Renal pelvis (tissue), 4 donors: ENCODE data around the gene CPED1. TPM values are rescaled to one million over a fixed set of nuclear protein-coding genes. Genes with fewer than 3 reads are reported as not detected.
"Not testable (repeated sequence)": the region's sequence is repeated elsewhere in the genome, so short reads cannot be mapped to it uniquely, and the experiment has no call there.

Source experiments
- DNase-seq: peaks from one replicate; pipeline ENCODE4 v3.0.0-alpha.2; 2013
- polyA plus RNA-seq, 3 donors: library from polyadenylated mRNA; unstranded; fragments of 120-200 nt; gene quantifications; one replicate each; pipeline ENCODE4 v1.2.1, GENCODE V29; 2013; ENCODE audit not compliant: insufficient read length in 3 of 3

The CPED1 gene
- polyA plus RNA-seq, 3 donors = 30.1 to 43.3 (median 35.6) TPM

DNA sequence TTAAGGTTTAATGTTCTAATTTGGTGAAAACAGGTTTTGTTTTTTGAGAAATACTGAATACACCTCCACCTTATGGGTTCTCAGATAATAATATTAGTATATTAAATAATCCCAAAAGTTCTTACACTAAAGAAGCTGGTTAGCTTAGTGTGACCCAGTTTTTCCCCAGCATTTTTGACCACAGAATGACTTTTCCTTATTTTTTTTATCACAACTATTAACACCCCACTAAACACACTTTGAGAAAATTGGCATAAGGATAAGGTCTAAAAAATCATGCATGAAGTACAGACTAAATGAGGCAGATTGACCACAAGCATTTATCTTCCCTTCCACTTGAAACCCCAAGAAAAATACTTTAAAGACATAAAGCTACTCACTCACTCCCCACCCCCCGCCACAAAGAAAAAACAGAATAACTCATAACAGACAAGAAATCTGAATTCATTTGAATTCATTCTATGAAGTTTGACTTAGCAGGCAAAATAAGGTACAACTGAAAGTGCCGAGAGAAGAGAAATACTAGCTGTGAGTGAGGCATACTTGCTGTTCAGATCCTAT is 290.6 kb downstream of the CPED1 start:
- no peak for DNase-seq

DNA sequence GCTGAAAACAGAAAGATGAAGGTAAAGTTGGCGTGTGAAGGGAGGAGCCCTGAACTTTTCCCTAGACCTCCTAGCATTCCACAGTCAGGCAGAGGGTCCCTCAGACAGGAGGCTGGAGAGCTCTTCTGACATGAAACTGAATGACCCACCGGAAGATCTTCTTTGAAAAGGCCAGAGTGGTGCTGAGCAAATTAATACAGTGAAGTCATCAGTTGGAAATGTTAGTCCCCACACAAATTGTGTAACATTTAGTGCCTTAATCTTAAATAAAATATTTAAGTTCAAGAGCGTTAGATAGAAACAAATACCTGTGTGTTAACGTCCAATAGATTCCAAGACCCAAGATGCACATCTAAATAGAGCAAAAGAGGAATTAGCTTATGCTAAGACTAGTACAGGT is 291.3 kb downstream of the CPED1 start:
- DNase-seq = no peak

GRCh38 chr7:121280656-121281055 is 292.1 kb downstream of the CPED1 start:
- DNase-seq = no peak

- DNase-seq = peak; percentile 4
Observed at GRCh38 chr7:121282129-121282528, 293.6 kb downstream of the CPED1 start.

- DNase-seq = no peak
Observed at GRCh38 chr7:121285066-121285667, 296.7 kb downstream of the CPED1 start.

- no peak for DNase-seq
Observed at GRCh38 chr7:121286186-121286585, 297.7 kb downstream of the CPED1 start.

DNA sequence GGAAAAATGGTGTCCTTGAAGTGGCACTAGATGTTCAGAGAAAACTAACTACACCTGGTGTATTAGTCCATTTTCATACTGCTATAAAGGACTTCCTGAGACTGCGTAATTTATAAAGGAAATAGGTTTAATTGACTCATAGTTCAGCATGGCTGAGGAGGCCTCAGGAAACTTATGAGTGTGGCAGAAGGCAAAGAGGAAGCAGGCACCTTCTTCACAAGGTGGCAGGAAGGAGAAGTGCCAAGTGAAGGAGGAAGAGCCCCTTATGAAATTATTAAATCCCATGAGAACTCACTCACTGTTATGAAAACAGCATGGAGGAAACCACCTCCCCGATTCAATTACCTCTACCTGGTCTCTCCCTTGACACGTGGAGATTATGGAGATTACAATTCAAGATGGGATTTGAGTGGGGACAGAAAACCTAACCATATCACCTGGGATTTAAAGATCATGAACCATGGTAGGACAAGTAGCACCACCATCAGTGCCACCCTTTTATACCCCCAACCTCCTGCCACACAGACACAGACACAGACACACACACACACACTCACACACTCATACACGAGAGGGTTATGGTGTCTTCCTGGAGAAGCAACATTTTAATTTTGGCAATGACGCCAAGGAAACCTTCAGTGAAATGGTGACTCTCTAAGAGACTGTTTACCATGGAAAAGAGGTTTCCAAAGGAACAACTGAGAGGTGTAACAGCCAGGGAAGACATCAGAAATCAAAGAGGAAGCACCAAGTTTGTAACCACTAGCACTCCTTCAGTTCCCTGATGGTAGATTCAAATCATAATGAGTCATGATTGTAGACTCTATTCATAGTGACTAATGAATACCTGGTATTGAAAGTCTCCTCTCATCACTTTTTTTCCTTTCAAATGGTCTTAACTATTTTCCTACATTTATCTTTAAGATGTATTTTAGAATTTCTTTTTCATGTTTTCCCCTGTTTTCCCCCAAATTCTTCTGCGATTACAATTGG is 298.5 kb downstream of the CPED1 start:
- DNase-seq = no peak

- DNase-seq = peak; percentile 12
Observed at GRCh38 chr7:121288894-121289293, 300.4 kb downstream of the CPED1 start.

DNA sequence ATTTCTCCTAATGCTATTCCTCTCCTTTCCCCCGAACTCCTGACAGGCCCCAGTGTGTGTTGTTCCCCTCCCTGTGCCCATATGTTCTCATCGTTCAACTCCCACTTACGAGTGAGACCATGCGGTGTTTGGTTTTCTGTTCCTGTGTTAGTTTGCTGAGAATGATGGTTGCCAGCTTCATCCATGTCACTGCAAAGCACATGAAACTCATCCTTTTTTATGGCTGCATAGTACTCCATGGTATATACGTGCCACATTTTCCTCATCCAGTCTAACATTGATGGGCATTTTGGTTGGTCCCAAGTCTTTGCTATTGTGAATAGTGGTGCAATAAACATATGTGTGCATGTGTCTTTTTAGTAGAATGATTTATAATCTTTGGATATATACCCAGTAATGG is 301.4 kb downstream of the CPED1 start:
- DNase-seq = not testable (repeated sequence)

DNA sequence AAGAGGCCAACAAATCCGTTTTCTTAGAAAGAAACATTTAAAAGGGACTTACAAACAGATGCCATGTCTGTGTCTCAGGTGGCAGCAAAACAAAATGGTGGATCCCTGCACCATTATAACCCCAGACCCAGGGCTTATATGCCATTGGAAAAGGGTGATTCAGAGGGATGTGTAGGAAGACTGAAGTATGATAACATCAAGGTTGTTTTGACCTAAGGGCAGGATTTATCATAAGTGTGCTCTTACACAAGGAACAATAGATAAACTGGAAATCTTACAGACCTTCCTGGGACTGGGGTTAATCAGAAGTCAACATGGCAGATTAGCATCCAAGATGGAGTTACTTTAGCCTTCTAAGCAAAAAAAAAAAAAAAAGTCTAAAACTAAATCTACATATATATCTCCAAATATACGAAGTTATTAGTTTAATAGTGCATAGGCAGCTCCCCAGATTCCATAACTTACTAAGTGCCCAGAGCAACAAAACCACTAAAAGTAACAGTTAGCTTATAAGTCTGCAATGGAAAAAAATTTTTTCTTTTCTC is 306.0 kb downstream of the CPED1 start:
- no peak for DNase-seq

DNA sequence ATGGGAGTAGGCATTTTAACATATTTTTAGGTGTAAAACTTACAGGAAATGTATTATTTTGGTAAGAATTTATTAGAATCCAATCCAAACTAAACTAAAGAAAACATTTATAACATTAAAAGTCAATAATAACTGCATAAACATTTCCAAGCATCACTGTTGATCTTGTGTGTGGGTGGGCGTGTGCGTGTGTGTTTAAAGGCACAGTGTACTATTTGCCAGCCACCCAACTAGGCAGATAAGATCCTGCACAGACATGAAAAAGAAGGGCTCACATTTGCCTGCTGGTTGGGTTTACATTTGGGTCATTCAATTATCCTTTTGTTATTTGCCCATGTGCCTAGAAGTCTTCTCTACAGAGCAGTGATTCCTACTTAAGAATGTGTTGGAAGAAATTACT is 309.3 kb downstream of the CPED1 start:
- no peak for DNase-seq

- DNase-seq = no peak
Observed at GRCh38 chr7:121298831-121299239, 310.3 kb downstream of the CPED1 start.

DNA sequence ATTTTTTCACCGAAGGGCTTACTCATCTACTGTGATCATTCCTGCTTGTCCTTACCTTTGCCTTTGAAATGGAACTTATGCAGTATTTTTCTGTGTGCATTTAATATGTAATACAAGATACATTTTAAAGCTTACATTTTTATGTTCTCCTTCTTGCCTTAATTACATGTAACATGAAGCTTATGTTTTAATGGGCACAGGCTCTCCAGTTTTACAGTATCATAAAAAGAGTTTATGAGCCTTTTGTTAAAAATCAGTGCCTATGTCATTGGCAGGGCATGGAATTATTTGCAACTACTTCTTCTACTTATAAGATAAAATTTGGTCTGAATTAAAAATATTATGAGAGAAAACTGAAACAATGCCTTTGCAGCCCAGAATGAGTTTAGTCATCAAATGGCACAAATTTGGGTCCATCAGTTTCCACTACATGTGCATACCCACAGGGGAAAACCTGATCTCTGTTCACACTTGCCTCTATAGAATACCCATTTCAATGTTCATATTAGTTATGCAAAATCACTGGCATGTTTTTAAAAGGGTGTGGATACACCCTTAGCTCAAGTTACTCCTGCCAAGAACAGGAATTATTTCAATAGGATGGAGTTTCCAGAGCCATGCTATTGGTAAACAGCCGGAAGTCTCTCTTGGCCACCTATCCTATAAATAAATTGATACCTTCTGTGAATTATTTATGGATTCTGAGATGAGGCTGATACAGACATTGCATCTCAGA is 312.3 kb downstream of the CPED1 start:
- no peak for DNase-seq

- no peak for DNase-seq
Observed at GRCh38 chr7:121301446-121302213, 313.1 kb downstream of the CPED1 start.

- DNase-seq = no peak
Observed at GRCh38 chr7:121302214-121302745, 313.8 kb downstream of the CPED1 start.

GRCh38 chr7:121303422-121304101 is 315.1 kb downstream of the CPED1 start:
- DNase-seq = no peak

DNA sequence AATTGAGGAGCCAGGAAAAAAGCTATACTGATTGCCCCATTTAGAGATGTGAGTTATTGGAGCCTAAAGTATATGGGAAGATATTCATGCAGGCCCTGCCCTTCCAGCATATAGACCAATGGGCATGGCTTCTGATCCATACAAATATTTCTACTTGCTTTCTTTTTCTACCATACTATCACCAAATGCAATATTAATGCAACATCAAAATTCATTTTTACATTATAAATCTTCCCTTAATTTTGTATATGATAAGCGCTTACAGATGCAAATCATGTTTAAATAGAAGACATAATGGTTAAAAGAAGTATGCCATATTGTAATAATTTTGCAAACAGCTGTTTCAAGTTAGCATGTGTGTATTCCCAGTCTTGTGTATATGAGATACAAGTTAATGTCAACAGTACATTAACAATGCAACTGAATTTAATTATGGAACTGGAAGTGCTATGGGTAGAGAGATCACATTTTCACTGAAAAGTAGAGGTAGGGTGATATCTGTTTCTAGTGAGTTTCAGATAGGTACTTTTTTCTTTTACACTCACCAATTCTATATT is 315.7 kb downstream of the CPED1 start:
- DNase-seq = no peak

GRCh38 chr7:121305109-121305508 is 316.6 kb downstream of the CPED1 start:
- DNase-seq = no peak

GRCh38 chr7:121306565-121306964 is 318.1 kb downstream of the CPED1 start:
- no peak for DNase-seq
